Transverse colon (tissue), 4 donors: ENCODE measurements around the gene FAM107B.

Source experiments
- CTCF ChIP-seq, 5 experiments: fragments of 200-600 bp in 3 of 5; fragments of 450-650 bp in 2 of 5; sonication (generic) in 3 of 5; IDR thresholded peaks; 1 replicate in 2 of 5; 2 replicates in 3 of 5; pipeline ENCODE4 v1.5.1; 2016 to 2017; ENCODE audit warnings: antibody characterized with exemption in 5 of 5, inconsistent platforms in 3 of 5, mild to moderate bottlenecking in 2 of 5, moderate library complexity in 1 of 5
- POLR2AphosphoS5 ChIP-seq, 3 donors: sonication (generic); formaldehyde crosslinking; IDR thresholded peaks; one replicate each; pipeline ENCODE4 v1.6.1; 2016; ENCODE audit warnings: antibody characterized with exemption in 3 of 3

DNA sequence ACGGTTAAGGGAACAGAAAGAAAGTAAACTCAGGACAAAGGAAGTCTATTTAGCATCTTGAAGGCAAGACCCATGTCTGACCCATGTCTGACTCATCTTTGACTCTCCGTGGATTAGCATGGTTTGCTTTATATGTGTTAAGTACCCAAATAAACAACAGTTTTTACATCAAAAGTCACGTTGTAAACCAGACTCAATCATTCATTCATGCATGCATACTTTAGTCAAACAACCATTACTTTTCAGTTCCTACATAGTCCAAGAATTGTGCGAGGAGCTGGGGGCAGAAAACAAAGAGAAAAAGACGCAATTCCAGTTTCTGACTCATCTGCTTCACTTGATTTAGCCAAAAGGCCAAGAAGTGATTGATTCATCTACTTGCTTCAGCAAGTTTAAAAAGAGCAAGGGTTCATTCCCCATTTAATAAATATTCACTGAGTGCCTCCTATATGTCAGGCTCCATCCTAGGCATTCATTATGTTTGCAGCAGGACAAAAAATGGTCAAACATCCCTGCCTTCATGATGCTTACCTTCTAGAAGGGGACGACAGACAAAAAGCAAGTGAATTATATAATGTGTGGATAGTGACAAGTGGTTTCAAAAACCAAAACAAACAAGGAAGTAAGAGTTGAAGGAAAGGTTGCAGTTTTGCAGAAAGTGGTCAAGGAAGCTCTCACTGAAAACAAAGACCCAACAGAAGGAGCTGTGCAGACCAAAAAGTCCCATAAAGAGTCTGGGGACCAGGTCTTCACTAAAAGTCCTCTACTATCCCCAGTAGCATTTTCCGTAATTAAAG, 116.2 kb downstream of the FAM107B start:
- TF ChIP-seq CTCF (IDR thresholded peaks at IDR 0.05) = no peak
- TF ChIP-seq POLR2AphosphoS5 (IDR thresholded peaks at IDR 0.05) = no peak
